ENCODE results near the gene TEPSIN.

Gene TEPSIN

DNA sequence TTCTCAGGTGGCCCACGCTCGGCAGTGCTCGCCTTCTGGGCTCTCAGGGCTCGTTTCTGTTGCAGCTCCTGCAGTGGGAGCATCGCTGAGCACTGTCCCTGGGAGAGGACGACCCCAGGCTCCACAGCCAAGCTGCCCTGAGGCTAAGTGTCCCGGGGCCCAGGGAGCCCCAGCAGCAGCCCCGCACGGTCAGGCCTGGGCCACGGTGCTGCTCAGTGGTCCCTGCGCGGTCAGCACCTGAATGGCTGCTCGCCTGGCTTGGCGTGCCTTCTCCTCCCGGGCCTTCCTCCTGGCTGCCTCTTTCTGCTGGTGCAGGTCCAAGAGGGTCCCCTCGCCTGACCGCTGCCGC lies 39.4 kb downstream of the TEPSIN start:
- FAIRE-seq: no peak
- DNase-seq (ENCODE audit: low spot score): no peak

DNA sequence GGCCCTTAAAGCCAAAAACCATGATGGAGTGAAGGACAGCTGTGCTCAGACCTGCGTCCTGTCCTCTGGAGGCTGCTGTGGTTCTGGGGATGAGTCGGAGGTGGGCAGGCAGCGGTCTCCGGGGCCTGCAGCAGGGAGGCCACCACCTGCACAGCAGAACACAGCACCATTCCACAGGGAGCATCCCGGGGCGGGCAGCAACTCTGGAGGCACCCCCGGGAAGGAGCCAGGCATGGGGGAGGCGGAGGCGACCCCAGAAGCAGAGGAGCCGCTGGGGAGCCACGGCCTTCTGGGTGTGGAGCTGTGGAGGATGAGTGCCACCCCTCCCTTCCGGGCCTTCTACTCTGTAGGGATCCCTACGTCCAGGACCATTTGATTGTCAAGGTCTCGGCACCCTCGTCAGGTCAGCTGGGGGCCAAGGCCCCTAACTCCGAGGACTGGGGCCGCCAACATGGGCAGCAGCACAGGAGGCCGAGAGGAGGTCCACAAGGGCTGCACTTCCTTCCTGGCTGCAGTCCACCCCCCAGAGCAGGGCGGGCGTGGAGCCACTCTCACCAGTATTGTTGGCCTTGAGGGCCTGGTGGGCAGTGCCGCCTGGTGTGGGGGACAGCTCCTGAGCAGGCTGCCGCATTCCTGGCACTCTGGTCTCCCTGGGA lies 39.9 kb downstream of the TEPSIN start:
- no peak for FAIRE-seq
- DNase-seq (ENCODE audit: low spot score): no peak

DNA sequence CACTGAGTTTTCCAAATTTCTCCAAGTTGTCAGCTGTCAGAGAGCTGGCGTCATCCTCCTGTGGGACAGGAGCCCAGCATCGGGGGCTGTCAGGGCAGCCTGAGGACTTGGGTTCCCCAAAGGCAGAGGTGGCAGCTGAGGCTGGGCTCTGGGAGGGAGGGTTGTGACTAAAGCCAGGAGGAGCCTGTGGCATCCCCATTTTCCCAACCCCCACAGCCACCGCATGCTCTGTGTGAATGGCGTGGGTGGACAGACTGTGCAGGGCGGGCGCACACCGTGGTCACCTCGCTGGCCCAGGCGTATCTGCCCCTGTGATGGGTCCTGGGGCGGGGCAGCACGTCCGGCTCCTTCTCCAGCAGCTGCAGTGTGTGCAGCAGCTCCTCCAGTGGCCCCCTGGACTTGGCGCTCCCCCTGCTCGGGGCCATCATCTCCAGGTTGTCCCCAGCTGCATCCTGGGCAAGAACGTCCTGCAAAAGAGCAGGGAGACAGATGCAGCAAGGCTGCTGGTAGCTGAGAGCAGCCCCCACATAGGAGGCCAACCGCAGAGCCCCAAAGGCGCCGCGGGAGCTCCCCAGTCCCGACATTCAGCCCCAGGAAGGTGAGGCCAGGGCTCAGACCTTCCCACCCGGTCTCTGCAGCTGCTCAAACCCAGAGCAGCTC lies 40.9 kb downstream of the TEPSIN start:
- DNase-seq (ENCODE audit: low spot score) (no peak), FAIRE-seq (no peak)

DNA sequence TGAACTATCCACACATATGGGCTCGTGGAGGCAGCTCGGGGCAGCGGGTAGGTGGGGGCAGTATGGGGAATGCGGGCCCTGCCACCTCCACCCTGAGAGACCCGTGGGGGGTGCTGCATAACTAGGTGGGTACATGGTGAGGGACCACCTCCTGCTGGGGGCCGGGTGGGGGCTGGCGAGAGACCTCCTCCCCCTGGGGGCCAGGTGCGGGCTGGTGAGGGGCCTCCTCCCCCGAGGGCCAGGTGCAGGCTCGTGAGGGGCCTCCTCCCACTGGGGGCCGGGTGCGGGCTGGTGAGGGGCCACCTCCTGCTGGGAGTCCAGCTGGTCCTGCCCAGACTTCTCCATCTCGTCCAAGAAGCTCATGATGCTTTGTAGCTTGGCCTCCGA lies 41.5 kb downstream of the TEPSIN start:
- FAIRE-seq: no peak
- DNase-seq (ENCODE audit: low spot score): no peak

DNA sequence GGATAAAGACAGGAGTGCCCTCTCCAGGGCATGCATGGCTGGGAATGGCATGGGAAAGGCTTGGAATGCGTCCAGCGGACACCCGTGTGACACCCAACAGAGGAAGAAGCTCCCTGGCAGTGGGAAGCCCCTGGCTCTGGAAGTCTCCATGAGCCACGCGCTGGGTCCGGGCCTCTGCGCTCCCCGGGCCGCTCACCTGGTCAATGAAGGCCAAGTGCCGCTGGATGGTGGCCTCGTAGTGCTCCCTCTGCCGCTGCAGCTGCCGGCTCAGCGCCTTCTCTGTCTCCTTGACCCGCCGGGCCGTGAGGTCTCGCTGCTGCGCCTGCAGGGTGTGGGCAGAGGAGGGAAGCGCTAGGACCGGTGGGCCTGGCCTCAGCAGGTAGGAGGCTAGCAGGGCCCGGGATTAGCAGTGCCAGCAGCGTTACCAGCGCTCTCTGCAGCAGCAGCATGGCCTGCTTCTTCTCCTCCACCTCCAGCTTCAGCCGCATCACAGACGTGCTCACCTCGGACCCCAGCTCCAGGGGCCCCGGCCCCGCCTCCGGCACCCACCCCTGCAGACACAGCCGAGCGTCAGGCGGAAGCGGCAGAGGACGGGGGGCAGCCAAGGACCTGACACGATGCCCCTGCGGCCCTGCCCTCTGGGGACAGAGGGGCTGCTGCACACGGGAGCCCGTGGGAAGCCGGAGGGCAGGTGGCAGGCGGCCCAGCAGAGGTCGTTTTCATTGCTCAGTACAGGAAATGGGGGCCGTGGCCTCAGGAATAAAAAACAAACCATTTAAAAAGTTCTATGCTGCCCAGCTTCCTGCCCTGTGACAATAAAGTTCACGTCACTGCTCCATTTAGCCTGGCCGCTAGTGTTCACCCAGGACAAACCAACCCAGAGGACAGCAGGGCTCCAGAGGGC lies 42.1 kb downstream of the TEPSIN start:
- FAIRE-seq: no peak
- DNase-seq (ENCODE audit: low spot score): no peak

DNA sequence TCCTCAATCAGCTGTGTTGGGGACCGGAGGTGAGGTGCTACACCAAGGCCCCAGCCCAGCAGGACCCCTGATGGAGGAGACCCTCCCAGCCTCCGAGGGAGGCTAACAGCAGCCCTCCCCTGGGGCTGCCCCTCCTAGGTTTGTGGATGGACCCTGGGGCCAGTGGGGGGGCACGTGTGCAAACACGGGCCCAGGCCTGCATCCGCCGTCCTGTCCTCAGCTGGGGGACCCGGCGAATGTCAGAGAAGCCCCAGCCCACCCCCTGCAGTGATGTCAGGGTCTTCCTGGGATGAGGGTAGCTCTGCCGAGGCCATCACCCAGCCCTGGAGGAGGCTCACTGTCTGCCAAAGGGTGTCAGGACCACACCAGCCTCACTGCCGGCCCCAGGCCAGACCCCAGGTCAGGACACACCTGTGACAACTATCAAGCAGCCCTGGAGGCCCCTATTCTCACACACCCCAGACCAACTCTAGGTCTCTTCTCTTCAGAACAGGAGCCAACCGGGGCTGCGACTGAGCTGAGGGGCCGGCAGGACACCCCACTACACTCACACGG lies 42.8 kb downstream of the TEPSIN start:
- FAIRE-seq: no peak
- DNase-seq (ENCODE audit: low spot score): no peak

DNA sequence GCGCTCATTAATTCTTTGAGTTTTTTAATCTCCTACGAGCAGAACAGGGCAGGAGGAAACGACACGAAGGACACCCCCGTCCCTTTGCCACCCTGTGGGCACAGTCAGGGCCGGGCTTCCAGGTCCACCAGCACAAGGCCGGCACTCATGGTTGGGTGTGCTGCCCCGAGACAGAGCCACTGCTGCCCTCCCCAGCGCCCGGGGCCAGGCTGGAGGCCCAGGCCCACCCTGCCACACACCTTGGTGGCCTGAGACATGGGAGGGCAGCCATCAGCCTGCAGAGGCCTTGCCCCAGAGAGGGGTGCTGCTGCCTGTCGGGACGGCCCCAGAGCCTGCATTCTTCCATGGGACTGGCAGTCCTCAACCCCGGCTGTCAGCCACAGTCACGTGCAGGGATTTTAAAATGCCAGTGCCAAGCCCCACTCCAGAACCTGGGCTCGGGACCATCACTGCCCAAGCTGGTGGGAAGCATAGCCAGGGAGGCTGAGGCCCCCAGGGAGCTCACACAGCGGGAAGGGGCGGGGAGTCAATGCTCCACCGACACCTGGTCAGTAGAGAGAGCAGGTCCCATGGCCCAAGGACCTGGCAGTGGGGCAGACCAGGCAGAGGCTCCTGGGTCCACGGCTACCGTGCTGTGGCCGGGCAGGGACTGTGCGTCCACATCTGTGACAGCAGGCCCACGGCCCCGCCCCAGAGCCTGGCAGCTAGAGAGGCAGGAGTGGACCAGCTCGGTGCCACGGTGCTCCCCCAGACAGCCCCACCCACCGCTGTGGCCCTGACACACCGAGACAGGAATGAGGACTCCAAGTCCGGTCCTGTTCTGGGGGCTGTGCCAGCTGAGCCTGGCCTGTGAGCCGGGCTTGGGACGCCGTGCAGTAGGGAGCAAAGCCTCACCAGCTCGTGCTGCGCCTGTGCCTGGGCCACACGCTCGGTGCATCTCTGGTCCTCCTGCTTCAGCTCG lies 43.6 kb downstream of the TEPSIN start:
- DNase-seq (ENCODE audit: low spot score) (no peak), FAIRE-seq (no peak)

DNA sequence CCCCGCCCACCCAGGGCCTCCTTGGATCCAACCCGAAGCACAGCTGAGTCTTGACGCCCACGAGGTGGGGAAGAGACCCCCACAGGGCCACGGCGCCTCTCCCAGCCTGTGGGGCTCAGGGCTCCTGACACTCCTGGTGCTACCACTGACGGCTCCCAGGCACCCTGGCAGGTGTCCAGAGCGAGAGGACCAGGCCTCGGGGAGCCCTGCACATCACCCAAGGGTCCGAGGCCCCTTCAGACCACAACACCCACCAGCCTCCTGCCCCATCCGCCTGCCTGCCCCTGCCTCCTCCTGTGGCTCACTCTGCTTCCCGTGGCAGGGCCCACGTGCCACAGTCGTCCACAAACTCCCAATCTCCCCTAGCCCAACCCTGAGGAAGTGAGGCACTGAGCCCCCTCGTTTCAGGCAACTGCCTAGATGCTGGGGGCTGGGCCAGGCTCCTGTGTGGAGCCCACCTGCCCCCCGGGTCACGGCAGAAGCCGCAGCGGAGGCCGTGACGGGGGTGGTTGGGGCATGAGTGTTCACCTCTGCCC lies 44.6 kb downstream of the TEPSIN start:
- no peak for FAIRE-seq
- DNase-seq (ENCODE audit: low spot score): no peak

DNA sequence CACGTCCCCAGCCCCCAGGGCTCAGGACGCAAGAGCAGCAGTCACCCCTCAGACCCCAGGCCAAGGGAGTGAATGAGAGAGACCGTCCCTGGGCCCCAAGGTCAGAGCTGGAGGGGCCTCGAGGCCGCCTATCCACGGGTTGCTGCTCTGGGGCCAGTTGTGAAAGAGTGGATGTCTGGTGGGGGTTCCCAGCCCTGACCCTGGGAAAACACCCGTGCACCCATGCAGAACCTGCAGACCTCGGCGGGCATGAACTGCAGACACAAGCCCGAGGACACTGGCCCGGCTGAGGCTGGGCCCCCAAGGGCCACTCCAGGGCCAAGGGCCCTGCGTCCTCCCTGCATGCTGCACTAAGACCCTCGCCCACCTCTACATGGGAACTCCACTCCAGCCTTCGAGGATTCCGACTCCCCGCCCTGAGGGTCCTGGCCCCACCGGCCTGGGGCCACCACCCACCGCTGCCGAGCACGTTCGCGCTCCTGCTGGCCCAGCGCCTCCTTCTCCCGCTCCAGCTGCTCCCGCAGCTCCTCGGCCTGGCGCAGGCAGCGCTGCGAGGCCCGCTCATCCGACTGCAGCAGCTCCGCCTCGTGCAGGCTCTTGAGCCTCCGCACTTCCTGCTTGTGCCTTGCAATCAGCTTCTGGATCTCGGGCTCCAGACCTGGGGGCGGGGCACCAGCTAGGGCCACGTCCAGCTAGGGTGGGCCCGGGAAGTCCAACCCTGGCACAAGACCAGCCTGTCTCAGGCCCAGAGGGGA lies 45.2 kb downstream of the TEPSIN start:
- no peak for DNase-seq (ENCODE audit: low spot score)
- FAIRE-seq: no peak

DNA sequence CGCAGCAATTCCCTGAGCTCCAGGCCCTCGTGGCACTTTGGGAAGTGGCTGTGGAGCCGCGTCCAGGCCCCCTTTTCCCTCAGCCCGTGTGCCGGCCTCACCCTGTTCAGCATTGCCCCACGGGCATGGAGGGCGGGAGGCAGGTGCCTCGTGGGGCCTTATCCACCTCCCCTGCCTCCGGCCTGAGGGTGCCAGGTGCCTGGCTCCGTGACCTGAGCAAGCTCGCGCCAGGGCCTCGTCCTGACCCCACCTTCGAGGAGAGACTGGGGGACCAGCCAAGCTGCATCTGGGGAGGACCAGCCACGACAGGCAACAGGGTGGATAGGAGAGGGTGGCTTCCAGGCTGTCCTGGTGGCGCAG lies 45.8 kb downstream of the TEPSIN start:
- no peak for DNase-seq (ENCODE audit: low spot score)

DNA sequence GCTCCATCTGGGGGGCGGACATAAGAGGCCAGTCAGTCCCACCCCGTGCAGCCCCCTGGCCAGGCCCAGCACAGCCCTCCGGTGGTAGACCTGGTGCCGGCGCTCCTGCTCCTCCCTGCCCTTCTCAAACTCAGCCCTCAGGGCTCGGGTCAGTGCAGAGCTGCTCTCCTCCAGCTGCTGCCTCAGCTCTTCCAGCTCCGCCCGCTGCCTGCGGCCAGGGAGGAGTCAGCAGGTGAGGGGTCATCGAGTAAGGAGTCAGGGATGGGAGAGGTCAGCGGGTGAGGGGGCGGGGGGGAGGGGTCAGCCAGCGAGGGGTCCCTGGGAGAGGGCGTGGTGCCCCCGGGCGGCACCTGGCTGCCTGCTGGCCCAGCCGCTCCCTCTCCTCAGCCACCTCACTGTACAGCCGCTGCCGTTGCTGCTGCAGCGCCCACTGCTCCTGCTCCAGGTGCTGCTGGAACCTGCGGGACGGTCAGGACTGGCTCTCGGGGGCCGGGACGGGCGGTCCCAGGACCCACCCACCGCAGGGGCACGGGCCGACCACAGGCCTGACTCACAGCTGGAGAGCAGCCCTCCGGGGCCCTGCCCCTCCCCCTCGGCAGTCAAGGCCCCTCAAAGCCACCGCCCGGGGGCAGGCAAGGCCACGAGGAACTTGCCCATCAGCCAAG lies 46.3 kb downstream of the TEPSIN start:
- FAIRE-seq: no peak
- DNase-seq (ENCODE audit: low spot score): no peak

More for the DNA sequence above, 45.8 kb downstream of the TEPSIN start:
- FAIRE-seq: no peak

DNA sequence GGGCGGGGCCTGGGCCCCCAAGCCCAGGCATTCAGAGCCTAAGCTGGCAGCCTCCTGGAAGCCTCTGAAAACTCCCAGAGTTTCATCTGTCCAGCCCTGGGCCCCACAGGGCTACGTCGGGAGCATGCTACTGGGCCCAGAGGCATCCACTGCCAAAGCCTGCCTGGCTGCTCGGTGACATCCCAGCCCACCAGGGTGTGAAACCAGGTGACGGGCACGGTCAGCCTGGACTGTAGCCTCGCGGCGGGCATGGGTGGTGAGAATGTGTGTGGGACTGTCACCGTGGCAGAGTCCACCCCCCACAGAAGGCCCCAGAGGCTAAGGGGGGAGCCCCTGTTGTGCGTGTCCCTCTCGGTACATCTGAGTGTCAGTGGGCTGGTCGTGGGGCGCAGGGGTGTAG lies 47.2 kb downstream of the TEPSIN start:
- DNase-seq (ENCODE audit: low spot score) (no peak), FAIRE-seq (no peak)

DNA sequence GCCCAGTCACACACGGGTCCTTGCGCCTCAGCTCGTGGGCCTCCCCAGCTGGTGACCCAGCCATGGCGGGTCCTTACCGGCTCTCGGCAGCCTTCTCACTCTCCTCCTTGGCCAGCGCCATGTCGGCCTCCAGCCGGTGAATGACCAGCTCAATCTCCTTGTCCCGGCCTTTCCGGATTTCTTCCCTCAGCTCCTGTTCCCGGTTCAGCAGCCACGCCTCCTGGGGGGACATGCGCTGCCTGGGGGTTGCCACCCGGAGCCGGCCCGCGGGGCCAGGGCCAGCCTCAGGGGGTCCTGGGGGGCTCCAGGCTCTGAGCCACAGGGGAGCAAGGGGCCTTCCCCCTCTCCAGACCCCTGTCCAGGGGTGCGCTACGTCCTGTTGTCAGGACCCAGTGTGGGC lies 47.7 kb downstream of the TEPSIN start:
- DNase-seq (ENCODE audit: low spot score) (no peak), FAIRE-seq (no peak)

DNA sequence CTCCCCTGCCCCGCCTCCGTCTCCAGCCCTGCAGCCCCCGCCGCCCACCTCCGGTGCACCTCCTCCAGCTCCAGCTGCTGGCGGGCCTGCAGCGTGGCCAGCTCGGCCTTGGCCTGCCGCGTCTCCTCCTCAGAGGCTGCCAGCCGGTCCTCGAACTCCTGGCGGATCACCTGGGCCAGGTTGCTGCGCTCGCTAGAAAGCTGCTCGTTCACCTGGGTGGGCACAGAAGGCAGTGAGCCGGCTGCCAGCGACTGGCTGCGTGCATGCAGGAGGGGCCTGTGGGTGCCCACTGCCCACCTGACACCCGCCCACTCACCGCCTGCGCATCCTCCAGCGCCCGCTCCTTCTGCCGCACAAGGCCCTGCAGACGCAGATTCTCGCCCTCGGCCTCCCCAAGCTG lies 48.3 kb downstream of the TEPSIN start:
- DNase-seq (ENCODE audit: low spot score) (no peak), FAIRE-seq (no peak)

DNA sequence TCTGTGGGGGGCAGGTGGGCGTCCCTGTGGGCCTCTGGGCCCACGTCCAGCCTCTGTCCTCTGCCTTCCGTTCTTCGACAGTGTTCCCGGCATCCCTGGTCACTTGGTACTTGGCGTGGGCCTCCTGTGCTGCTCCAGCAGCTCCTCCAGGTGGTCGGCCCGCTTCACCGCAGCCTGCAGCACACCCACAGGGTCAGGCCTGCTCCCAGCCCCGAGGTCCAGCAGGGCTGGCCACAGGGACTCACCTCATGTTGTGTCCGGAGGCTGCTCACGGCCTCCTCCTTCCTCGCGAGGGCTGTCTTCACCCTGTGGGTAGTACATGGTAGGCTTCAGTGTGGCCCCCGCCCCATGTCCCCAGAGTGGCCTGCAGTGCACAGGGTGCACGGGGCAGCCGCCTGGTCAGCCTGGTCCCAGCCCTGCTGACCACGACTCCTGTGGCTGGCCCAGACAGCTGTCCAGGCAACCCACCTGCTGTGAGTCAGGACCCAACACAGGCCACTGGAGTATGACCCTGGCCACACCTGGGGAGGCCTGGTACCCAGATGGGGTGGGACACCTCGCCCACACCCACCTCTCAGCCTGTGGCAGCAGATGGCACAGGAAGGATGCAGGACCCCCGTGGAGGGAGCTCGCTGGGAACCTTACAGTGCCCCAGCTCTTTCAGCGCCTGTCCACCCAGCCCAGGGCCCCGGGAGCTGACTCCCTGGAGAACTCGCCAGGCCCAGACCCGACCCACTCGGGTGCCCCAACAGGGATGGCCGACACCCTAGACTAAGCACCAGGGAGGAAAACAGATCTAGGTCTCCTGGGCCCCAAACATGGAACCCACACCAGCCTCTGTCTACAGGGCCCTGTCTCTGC lies 49.0 kb downstream of the TEPSIN start:
- FAIRE-seq: no peak
- no peak for DNase-seq (ENCODE audit: low spot score)

DNA sequence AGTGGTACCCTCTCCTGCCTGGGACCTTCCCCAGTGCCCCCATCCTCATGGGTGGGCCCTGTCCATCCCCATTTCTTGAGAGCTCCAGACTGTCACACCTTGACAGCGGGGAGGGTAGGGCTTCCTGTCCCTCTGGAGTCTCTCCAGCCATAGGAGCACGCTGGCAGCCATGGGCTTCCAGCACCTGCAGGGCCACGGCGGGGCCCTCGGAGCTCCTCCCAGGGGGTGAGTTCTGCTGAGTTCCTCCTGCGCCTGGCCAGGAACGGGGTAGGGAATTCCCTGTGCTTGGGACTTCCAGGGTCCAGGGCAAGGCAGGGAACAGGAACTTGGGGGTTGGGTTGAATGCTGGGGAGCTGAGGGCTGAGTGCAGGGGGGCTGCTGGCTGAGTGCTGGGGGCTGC lies 49.8 kb downstream of the TEPSIN start:
- FAIRE-seq: no peak
- DNase-seq (ENCODE audit: low spot score): no peak

DNA sequence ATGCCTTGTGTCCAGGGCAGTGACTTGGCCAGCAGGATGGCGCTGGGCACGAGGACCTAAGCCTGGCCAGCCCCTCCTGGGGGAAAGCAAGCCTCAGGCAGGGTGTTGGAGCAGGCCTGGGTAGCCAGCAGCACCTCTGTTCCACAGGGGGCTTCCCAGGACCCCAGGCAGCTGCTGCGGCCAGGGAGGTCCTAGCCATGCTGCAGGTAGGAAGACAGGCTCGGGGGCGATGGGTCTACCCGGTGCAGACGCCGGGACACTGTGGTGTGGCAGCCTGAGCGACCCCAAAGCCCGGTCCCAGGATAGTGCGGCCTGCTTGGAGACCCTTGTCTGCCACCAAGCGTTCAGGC lies 50.4 kb downstream of the TEPSIN start:
- no peak for DNase-seq (ENCODE audit: low spot score)
- no peak for FAIRE-seq

DNA sequence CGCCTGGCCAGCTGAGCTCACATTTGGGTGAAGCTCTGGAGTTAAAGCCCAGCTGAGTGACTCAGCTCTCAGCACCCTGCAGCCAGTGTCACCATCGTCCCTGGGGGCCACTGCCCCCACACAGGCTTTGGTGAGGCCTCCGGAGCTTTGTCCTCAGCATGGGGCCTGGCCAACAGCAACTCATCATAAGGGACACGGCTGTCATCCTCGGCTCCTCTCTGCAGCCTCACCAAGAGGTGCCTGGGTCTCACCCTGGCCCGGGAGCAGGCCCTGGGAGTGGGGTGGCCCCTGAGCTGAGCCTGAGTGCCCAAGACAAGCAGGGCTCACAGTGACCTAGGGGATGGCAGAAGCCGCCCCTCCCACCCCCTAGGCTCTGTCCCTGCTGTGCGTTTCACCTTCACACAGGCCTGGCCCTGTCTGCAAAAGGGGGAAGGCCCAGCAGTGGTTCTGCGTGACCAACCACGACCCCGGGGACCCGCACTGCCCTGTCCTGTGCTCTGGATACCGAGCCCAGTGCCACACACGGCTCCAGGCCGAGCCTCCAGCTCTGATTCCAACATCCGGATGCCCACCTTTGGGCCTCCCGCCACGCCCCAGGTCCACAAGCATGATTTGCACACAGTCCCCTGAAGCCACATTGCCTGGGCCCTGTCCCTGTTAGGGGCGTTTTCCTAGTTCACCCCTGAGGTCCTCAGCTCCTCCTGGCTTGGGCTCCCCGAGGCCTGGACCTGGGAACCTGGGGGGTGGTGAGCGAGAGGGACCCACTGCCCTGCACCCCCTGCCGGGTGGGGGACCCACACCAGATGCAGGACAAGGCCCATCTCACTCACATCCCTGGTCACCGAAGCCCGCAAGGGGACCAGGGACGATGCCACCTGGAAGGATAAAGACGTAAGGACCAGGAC lies 51.0 kb downstream of the TEPSIN start:
- no peak for FAIRE-seq

More for the DNA sequence above, 51.0 kb downstream of the TEPSIN start:
- DNase-seq (ENCODE audit: low spot score): peak; percentile 4

Data from RCC 7860 (cell line).